ENCODE data around the gene INSR. TPM values are rescaled to one million over a fixed set of nuclear protein-coding genes. Genes with fewer than 3 reads are reported as not detected.
A peak's percentile ranks its signal among the peaks of the same experiment; 100 is the strongest.
"Not testable (repeated sequence)": the region's sequence is repeated elsewhere in the genome, so short reads cannot be mapped to it uniquely, and the experiment has no call there.

INSR gene
- total and polyA plus RNA-seq, 5 donors, result 17.3 to 58.6 (median 53.0) TPM

- peaks cover 3% of the 10 kb centered on the region for H3K4me1 ChIP-seq (ENCODE audit: control insufficient read depth, insufficient read depth, low read length)
- no peak for ATAC-seq
- intact Hi-C loops (cut with DNase I), result no loop called here
- H3K4me3 ChIP-seq (ENCODE audit: low read length), result no peak overlapping the region
- WGBS, result 47% methylated on average over 4 of the region's 4 CpGs
- H3K9me3 ChIP-seq (ENCODE audit: control insufficient read depth, low read length), result no peaks in the 10 kb centered on the region
- no peak overlapping the region for H3K27ac ChIP-seq (ENCODE audit: low read length)
- H3K27me3 ChIP-seq (ENCODE audit: control insufficient read depth, insufficient read depth), result no peaks in the 10 kb centered on the region
- DNase-seq, result no peak
Measured at GRCh38 chr19:7238051-7238450, 56.2 kb downstream of the INSR start.

GRCh38 chr19:7236153-7236552 lies 58.1 kb downstream of the INSR start:
- WGBS, result 71% methylated on average over 5 of the region's 5 CpGs
- no peaks in the 10 kb centered on the region for H3K27me3 ChIP-seq (ENCODE audit: control insufficient read depth, insufficient read depth)
- intact Hi-C loops (cut with DNase I), result no loop called here

GRCh38 chr19:7230826-7231225 lies 63.4 kb downstream of the INSR start:
- DNase-seq, result peak; percentile 76 to 90 (median 87)
- WGBS, result 41% methylated on average over 9 of the region's 9 CpGs
- H3K27ac ChIP-seq (ENCODE audit: low read length), result peak overlapping the region; percentile 36
- intact Hi-C loops (cut with DNase I), result no loop called here
- peaks cover 7% of the 10 kb centered on the region for H3K4me1 ChIP-seq (ENCODE audit: control insufficient read depth, insufficient read depth, low read length)
- H3K27me3 ChIP-seq (ENCODE audit: control insufficient read depth, insufficient read depth), result no peaks in the 10 kb centered on the region
- no peak overlapping the region for H3K4me3 ChIP-seq (ENCODE audit: low read length)
- peak; percentile 87 to 90 for ATAC-seq
- no peaks in the 10 kb centered on the region for H3K9me3 ChIP-seq (ENCODE audit: control insufficient read depth, low read length)

More at GRCh38 chr19:7236153-7236552, 58.1 kb downstream of the INSR start:
- Histone ChIP-seq H3K9me3 (ENCODE audit: control insufficient read depth, low read length) (no peaks in the 10 kb centered on the region), H3K4me3 (ENCODE audit: low read length) (no peak overlapping the region), H3K27ac (ENCODE audit: low read length) (no peak overlapping the region), H3K4me1 (ENCODE audit: control insufficient read depth, insufficient read depth, low read length) (peaks cover 1% of the 10 kb centered on the region)
- DNase-seq, result no peak
- no peak for ATAC-seq

GRCh38 chr19:7229735-7230134 lies 64.5 kb downstream of the INSR start:
- Histone ChIP-seq H3K27ac (ENCODE audit: low read length) (peak overlapping the region; percentile 6), H3K4me3 (ENCODE audit: low read length) (no peak overlapping the region), H3K27me3 (ENCODE audit: control insufficient read depth, insufficient read depth) (no peaks in the 10 kb centered on the region), H3K9me3 (ENCODE audit: control insufficient read depth, low read length) (no peaks in the 10 kb centered on the region), H3K4me1 (ENCODE audit: control insufficient read depth, insufficient read depth, low read length) (peaks cover 7% of the 10 kb centered on the region)
- no peak for ATAC-seq
- DNase-seq, result no peak
- intact Hi-C loops (cut with DNase I), result no loop called here
- WGBS, result 96% methylated on average over 5 of the region's 5 CpGs

- no peak for ATAC-seq
- 78% methylated on average over 1 of the region's 1 CpG for WGBS
- intact Hi-C loops (cut with DNase I), result no loop called here
- H3K4me3 ChIP-seq (ENCODE audit: low read length), result no peak overlapping the region
- no peak for DNase-seq
- no peaks in the 10 kb centered on the region for H3K27me3 ChIP-seq (ENCODE audit: control insufficient read depth, insufficient read depth)
- H3K9me3 ChIP-seq (ENCODE audit: control insufficient read depth, low read length), result no peaks in the 10 kb centered on the region
- H3K27ac ChIP-seq (ENCODE audit: low read length), result no peak overlapping the region
- H3K4me1 ChIP-seq (ENCODE audit: control insufficient read depth, insufficient read depth, low read length), result peaks cover 11% of the 10 kb centered on the region
Measured at GRCh38 chr19:7228935-7229541, 65.2 kb downstream of the INSR start.

- peaks cover 11% of the 10 kb centered on the region for H3K4me1 ChIP-seq (ENCODE audit: control insufficient read depth, insufficient read depth, low read length)
Measured at GRCh38 chr19:7227735-7228134, 66.5 kb downstream of the INSR start.

GRCh38 chr19:7227149-7227548 lies 67.1 kb downstream of the INSR start:
- ATAC-seq; H3K27me3 ChIP-seq (ENCODE audit: control insufficient read depth, insufficient read depth); intact Hi-C loops (cut with DNase I); H3K4me3 ChIP-seq (ENCODE audit: low read length); DNase-seq; H3K9me3 ChIP-seq (ENCODE audit: control insufficient read depth, low read length); H3K27ac ChIP-seq (ENCODE audit: low read length): not testable (repeated sequence)
- 94% methylated on average over 5 of the region's 5 CpGs for WGBS
- H3K4me1 ChIP-seq (ENCODE audit: control insufficient read depth, insufficient read depth, low read length), result peaks cover 11% of the 10 kb centered on the region

More at GRCh38 chr19:7227735-7228134, 66.5 kb downstream of the INSR start:
- H3K4me3 ChIP-seq (ENCODE audit: low read length), result no peak overlapping the region
- ATAC-seq, result no peak
- 88% methylated on average over 6 of the region's 6 CpGs for WGBS
- H3K27ac ChIP-seq (ENCODE audit: low read length), result no peak overlapping the region
- H3K9me3 ChIP-seq (ENCODE audit: control insufficient read depth, low read length), result no peaks in the 10 kb centered on the region
- no peak for DNase-seq
- no peaks in the 10 kb centered on the region for H3K27me3 ChIP-seq (ENCODE audit: control insufficient read depth, insufficient read depth)
- intact Hi-C loops (cut with DNase I), result no loop called here

- no peak overlapping the region for H3K27ac ChIP-seq (ENCODE audit: low read length)
- H3K4me3 ChIP-seq (ENCODE audit: low read length), result no peak overlapping the region
- H3K4me1 ChIP-seq (ENCODE audit: control insufficient read depth, insufficient read depth, low read length), result peaks cover 11% of the 10 kb centered on the region
- DNase-seq (no peak), ATAC-seq (no peak)
- intact Hi-C loops (cut with DNase I), result no loop called here
- no peaks in the 10 kb centered on the region for H3K27me3 ChIP-seq (ENCODE audit: control insufficient read depth, insufficient read depth)
- H3K9me3 ChIP-seq (ENCODE audit: control insufficient read depth, low read length), result no peaks in the 10 kb centered on the region
Measured at GRCh38 chr19:7226739-7227138, 67.5 kb downstream of the INSR start.

GRCh38 chr19:7225741-7226140 lies 68.5 kb downstream of the INSR start:
- no peak overlapping the region for H3K27ac ChIP-seq (ENCODE audit: low read length)
- no peaks in the 10 kb centered on the region for H3K27me3 ChIP-seq (ENCODE audit: control insufficient read depth, insufficient read depth)
- H3K4me1 ChIP-seq (ENCODE audit: control insufficient read depth, insufficient read depth, low read length), result peaks cover 9% of the 10 kb centered on the region
- intact Hi-C loops (cut with DNase I), result no loop called here
- H3K4me3 ChIP-seq (ENCODE audit: low read length), result no peak overlapping the region
- DNase-seq (no peak), ATAC-seq (no peak)
- no peaks in the 10 kb centered on the region for H3K9me3 ChIP-seq (ENCODE audit: control insufficient read depth, low read length)
- WGBS, result 86% methylated on average over 10 of the region's 10 CpGs

- H3K27ac ChIP-seq (ENCODE audit: low read length), result no peak overlapping the region
- H3K4me3 ChIP-seq (ENCODE audit: low read length), result no peak overlapping the region
- peaks cover 8% of the 10 kb centered on the region for H3K4me1 ChIP-seq (ENCODE audit: control insufficient read depth, insufficient read depth, low read length)
- no peaks in the 10 kb centered on the region for H3K27me3 ChIP-seq (ENCODE audit: control insufficient read depth, insufficient read depth)
- intact Hi-C loops (cut with DNase I), result no loop called here
- H3K9me3 ChIP-seq (ENCODE audit: control insufficient read depth, low read length), result no peaks in the 10 kb centered on the region
- ATAC-seq, result peak in 1 of 2 donors; percentile 5
- WGBS, result 96% methylated on average over 7 of the region's 7 CpGs
- no peak for DNase-seq
Measured at GRCh38 chr19:7224995-7225394, 69.2 kb downstream of the INSR start.

GRCh38 chr19:7224209-7224686 lies 70.0 kb downstream of the INSR start:
- intact Hi-C loops (cut with DNase I), result no loop called here

GRCh38 chr19:7223429-7223828 lies 70.8 kb downstream of the INSR start:
- Histone ChIP-seq H3K4me1 (ENCODE audit: control insufficient read depth, insufficient read depth, low read length) (peaks cover 7% of the 10 kb centered on the region), H3K27ac (ENCODE audit: low read length) (no peak overlapping the region), H3K9me3 (ENCODE audit: control insufficient read depth, low read length) (no peaks in the 10 kb centered on the region), H3K27me3 (ENCODE audit: control insufficient read depth, insufficient read depth) (no peaks in the 10 kb centered on the region), H3K4me3 (ENCODE audit: low read length) (no peak overlapping the region)
- WGBS, result 94% methylated on average over 1 of the region's 1 CpG
- ATAC-seq (no peak), DNase-seq (no peak)
- intact Hi-C loops (cut with DNase I), result no loop called here

More at GRCh38 chr19:7224209-7224686, 70.0 kb downstream of the INSR start:
- WGBS, result 17% methylated on average over 18 of the region's 18 CpGs
- peak; percentile 53 to 63 for ATAC-seq
- H3K4me1 ChIP-seq (ENCODE audit: control insufficient read depth, insufficient read depth, low read length), result peaks cover 7% of the 10 kb centered on the region
- no peak overlapping the region for H3K4me3 ChIP-seq (ENCODE audit: low read length)
- no peaks in the 10 kb centered on the region for H3K9me3 ChIP-seq (ENCODE audit: control insufficient read depth, low read length)
- DNase-seq, result peak in 2 of 3 donors; percentile 22 to 66
- H3K27ac ChIP-seq (ENCODE audit: low read length), result peak overlapping the region; percentile 32
- no peaks in the 10 kb centered on the region for H3K27me3 ChIP-seq (ENCODE audit: control insufficient read depth, insufficient read depth)
